Measurements from ENCODE around the gene CDKN2C. TPM values are rescaled to one million over a fixed set of nuclear protein-coding genes. Genes with fewer than 3 reads are reported as not detected.

CDKN2C gene
- total and polyA plus RNA-seq, 2 donors (not counting 3 experiments of a cell fraction or from before 2014, with no cell fraction given): 12.8 to 19.8 TPM

DNA sequence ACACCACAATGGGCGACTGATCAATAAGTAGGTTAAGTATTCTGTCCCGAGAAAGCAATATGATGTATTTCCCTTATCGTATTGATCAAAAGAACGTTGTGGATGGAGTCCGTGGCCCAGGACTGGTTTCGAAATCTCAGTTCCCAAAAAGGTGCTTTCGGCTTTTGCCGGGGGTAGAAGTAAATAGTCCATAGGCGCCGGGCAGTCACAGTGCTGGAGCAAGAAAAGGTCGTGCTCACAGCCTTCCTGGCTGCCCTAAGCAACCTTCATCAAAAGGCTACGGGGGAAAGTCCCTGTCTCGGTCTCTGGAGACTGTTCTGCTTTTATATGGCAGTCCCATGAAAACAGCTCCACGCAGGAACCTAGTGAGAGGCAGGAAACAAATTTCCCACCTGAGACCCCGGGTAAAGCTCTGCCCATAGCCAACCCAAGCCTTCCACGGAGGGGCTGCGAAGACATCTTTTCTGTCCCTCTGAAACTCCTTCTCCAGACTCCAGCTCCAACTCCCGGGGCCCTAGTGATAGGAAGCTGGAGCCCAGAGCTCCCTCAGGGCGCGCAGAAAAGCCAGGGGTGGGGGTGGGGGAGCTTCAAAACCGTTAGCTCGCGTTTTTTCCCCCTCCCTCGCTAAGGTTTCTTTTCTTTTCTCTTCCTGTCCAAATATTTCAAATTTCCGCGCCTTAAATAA is 7.0 kb downstream of the CDKN2C start:
- FAIRE-seq: no peak
- TF ChIP-seq POLR2AphosphoS5 (IDR thresholded peaks at IDR 0.05; ENCODE audit: insufficient read depth, low read depth, low read length) (no peak), EZH2 (IDR thresholded peaks at IDR 0.05; ENCODE audit: borderline replicate concordance, low read depth, low read length, severe bottlenecking) (no peak), FOS (IDR thresholded peaks at IDR 0.05; ENCODE audit: borderline replicate concordance, insufficient read depth, low read length) (no peak), JUN (IDR thresholded peaks at IDR 0.05; ENCODE audit: borderline replicate concordance, insufficient read depth, insufficient read length, low read depth) (no peak), GATA2 (IDR thresholded peaks at IDR 0.05; ENCODE audit: insufficient read depth, insufficient read length, low read depth, low read length) (no peak), POLR2A (IDR thresholded peaks at IDR 0.05; ENCODE audit: low read depth, low read length) (no peak), MYC (IDR thresholded peaks at IDR 0.05; ENCODE audit: low read depth, low read length) (no peak)
- TF ChIP-seq, protein P1, sequence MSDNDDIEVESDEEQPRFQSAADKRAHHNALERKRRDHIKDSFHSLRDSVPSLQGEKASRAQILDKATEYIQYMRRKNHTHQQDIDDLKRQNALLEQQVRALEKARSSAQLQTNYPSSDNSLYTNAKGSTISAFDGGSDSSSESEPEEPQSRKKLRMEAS (IDR thresholded peaks at IDR 0.05; ENCODE audit: insufficient read depth, insufficient read length): no peak
- TF ChIP-seq, protein P2, sequence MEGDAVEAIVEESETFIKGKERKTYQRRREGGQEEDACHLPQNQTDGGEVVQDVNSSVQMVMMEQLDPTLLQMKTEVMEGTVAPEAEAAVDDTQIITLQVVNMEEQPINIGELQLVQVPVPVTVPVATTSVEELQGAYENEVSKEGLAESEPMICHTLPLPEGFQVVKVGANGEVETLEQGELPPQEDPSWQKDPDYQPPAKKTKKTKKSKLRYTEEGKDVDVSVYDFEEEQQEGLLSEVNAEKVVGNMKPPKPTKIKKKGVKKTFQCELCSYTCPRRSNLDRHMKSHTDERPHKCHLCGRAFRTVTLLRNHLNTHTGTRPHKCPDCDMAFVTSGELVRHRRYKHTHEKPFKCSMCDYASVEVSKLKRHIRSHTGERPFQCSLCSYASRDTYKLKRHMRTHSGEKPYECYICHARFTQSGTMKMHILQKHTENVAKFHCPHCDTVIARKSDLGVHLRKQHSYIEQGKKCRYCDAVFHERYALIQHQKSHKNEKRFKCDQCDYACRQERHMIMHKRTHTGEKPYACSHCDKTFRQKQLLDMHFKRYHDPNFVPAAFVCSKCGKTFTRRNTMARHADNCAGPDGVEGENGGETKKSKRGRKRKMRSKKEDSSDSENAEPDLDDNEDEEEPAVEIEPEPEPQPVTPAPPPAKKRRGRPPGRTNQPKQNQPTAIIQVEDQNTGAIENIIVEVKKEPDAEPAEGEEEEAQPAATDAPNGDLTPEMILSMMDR (IDR thresholded peaks at IDR 0.05; ENCODE audit: extremely low read depth in 1 of 2, insufficient read depth in 1 of 2, low read depth in 1 of 2, low read length in 2 of 2): no peak
- dilution Hi-C loops (cut with MboI; ENCODE audit: extremely low pct_ligation_motif_present, low sequenced_read_pairs) (no loop called here), intact Hi-C loops (cut with micrococcal nuclease) (loop anchor here (1.0 to 5.0 kb wide), 3 partner anchors 9 to 550 kb away; partner anchors contain the start of gene RNF11)
- H3K4me3 ChIP-seq (replicated peaks in 1 of 3; ENCODE audit: insufficient read depth in 1 of 3, low read depth in 1 of 3, low read length in 3 of 3): peak overlapping the region; percentile 72 to 90 (median 89)
- no peaks in the 10 kb centered on the region for H3K9me1 ChIP-seq (replicated peaks; ENCODE audit: control insufficient read depth, extremely low read depth, insufficient read depth, low read length)
- H3K27ac ChIP-seq (ENCODE audit: insufficient read depth, low read depth, low read length): peak overlapping the region; percentile 54
- no peaks in the 10 kb centered on the region for H3K27me3 ChIP-seq (ENCODE audit: control insufficient read depth in 2 of 2, insufficient read depth in 2 of 2, low read length in 2 of 2)
- H3K9ac ChIP-seq (replicated peaks; ENCODE audit: extremely low read depth, insufficient read depth, low read length): peak overlapping the region; percentile 83
- peaks cover 18% of the 10 kb centered on the region for H3K4me1 ChIP-seq (ENCODE audit: control insufficient read depth, extremely low read depth, insufficient read depth, low read length)
- POLR2A ChIA-PET: interaction anchor here (0.6 to 1.1 kb wide), 2 partner anchors 9 to 294 kb away, joined by 3 to 8 read pairs; no protein-coding TSS in a partner anchor
- no peaks in the 10 kb centered on the region for H3K9me3 ChIP-seq (replicated peaks; ENCODE audit: control insufficient read depth, insufficient read depth, low read length)
- peak overlapping the region; percentile 76 for H3K4me2 ChIP-seq (ENCODE audit: insufficient read depth, low read length)
- H2AFZ ChIP-seq (ENCODE audit: low read depth, low read length): peak overlapping the region; percentile 96
- TSS peak; percentile 22 for BruUV-seq (replicated peaks)
- peaks cover 4% of the 10 kb centered on the region for H3K79me2 ChIP-seq (ENCODE audit: control insufficient read depth, insufficient read depth, low read length)
- no peaks in the 10 kb centered on the region for H4K20me1 ChIP-seq (replicated peaks; ENCODE audit: control insufficient read depth, extremely low read depth, insufficient read depth, low read length)
- DNase-seq (ENCODE audit: low read depth, low spot score): peak; percentile 55
- CTCF ChIA-PET: interaction anchor here (0.7 to 3.7 kb wide), 5 partner anchors 8 to 212 kb away, joined by 3 to 26 read pairs (median 7); partner anchors contain the start of gene CDKN2C
- H3K36me3 ChIP-seq (ENCODE audit: control insufficient read depth in 2 of 2, extremely low read depth in 1 of 2, insufficient read depth in 2 of 2, low read length in 2 of 2): no peaks in the 10 kb centered on the region
